ENCODE measurements around the gene MASP2.
"Not testable (repeated sequence)": the region's sequence is repeated elsewhere in the genome, so short reads cannot be mapped to it uniquely, and the experiment has no call there.

Gene MASP2

DNA sequence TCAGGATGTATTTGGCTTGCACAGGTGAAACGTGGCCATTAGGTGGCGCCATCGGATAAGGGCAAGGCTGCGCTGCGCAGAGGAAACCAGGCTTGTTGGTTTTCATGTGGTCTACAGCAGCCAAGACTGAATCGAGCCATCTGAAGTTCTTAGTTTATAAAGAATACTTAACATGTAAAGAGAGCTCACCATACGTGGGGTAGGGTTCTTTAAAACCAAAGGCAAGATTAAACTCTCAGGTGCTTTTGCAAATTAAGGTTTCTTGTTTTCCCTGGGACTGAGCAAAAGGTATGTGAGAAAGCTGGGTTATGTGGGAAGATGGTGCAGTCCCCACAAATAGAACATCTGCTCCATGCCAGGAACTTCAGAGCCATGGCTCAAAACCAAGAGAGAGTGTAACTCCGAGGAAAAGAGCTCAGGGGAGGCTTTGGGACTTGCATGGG lies 9.3 kb downstream of the MASP2 start:
- peak; percentile 70 for DNase-seq (ENCODE audit: low spot score)

DNA sequence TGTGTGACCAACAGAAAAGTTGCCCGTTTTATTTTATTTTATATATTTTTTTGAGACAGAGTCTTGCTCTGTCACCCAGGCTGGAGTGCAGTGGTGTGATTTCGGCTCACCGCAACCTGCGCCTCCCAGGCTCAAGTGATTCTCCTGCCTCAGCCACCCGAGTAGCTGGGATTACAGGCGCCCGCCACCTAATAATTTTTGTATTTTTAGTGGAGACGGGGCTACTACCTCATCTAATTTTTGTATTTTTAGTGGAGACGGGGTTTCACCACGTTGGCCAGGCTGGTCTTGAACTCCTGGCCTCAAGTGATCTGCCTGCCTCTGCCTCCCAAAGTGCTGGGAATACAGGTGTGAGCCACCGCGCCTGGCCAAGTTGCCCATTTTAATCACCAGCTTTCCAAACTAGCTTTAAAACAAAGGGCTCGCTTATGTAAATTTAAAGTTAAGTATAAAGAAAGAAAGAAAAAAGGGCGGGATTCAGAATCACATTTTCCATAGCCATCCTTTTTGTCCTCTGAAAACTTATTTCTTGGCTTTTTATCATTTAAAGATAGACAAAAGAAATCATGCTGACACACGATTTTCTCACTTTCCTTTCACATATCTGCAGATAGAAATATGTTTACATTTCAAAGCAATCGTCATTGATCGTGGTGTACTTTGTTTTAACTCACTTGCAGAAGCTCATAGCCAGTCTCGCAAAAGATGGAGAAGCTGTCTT lies 9.9 kb downstream of the MASP2 start:
- DNase-seq (ENCODE audit: low spot score): not testable (repeated sequence)

DNA sequence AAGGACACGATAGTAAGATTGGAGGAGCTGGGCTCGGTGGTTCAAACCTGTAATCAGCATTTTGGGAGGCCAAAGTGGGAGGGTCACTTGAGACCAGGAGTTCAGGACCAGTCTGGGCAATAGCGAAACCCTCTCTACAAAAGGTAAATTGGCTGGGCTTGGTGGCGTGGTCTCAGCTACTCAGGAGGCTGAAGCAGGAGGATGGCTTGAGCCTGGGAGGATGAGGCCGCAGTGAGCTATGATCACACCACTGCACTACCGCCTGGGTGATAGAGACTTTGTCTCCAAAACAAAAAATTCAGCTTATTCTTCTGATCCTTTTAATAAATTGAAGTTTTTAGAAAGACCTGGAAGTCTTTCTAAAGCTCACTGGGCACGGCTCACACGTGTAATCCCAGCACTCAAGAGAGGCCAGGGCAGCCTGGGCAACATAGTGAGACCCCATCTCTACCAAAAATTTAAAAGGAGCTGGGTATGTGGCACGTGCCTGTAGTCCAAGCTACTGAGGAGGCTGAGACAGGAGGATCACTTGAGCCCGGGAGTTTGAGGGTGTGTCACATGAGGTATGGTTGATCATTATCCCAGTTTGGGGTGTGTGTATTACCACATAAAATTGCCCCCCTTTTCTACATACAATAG lies 15.3 kb downstream of the MASP2 start:
- no peak for DNase-seq (ENCODE audit: low spot score)

DNA sequence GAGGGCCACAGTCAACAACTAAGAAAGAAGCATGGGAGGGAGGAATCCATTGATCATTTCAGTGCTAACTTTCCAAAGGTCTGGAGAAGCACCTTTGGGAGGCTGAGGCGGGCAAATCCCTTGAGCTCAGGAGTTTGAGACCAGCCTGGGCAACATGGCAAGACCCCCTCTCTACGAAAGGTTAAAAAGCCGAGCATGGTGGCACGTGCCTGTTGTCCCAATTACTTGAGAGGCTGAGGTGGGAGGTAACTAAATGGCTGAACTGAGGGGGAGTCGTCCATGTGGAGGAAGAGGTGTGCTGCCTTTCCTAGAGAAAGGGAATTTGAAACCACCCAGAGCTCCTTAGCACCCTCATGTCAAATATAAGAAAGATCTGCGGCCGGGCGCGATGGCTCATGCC lies 16.2 kb downstream of the MASP2 start:
- no peak for DNase-seq (ENCODE audit: low spot score)

DNA sequence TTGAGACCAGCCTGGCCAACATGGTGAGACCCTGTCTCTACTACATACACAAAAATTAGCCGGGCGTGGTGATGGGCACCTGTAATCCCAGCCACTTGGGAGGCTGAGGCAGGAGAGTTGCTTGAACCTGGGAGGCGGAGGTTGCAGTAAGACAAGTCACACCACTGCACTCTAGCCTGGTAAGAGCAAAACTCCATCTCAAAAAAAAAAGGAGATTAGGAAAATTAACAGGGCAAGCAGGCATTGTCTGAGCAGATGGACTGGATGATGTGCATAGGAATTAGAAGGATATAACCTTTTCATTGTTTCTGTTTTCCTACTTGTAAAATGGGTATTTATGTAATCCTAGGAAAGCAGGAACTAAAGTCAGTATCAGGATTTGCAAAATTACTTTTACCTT lies 19.0 kb downstream of the MASP2 start:
- no peak for DNase-seq (ENCODE audit: low spot score)

DNA sequence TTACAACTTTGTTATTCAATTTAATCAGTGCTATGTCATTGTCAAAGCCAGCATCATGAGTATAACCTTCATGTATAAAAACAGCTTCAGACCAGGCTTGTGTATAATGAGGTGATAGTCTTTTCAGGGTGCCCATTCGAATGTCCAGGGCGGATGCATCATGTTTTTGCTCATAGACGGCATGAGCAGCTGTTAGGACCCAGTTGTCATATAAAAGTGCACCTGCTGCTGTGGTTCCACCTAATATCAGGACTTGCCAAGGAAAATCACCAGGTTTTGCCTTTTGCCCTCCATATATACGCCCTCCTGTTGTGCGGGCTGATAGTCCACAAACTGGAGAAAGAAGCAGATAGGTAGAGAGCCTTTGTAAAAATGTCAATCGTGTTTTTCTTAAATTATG lies 19.7 kb downstream of the MASP2 start:
- DNase-seq (ENCODE audit: low spot score): no peak

DNA sequence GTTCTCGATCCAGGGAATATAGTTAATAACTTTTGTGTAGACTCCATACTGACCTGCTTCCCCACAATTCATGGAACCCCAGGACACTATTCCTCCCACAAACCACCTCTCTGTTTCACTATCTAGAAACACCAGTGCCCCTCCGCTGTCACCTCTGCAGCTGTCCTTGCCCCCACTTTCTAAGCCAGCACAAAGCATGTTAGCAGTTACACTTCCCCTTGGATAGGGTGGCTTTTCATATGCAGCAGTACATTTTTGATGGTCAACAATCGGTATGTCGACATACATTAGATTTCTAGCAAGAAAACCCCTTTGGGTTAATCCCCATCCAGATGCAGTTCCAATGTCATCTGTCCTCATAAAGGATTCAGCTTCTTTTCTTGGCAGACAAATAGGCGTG lies 20.1 kb downstream of the MASP2 start:
- no peak for DNase-seq (ENCODE audit: low spot score)

DNA sequence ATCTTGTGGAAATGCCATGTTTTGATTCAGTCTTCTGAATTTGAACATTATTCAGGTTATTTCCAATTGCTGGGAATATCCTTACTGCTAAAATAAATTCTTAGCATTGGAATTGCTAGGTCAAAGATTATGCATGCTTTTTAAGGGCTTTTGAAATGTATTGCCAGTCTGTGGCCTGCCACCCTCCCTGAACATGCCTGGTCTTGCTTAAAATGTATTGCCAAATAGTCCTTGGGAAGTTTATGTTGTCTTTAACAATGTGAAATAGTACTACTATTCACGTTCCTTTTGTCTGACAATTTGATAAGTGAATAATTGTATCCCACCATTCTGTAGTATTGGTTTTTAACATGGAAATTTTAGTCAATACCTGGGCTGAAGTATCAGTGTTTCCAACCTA lies 21.0 kb downstream of the MASP2 start:
- DNase-seq (ENCODE audit: low spot score): no peak

DNA sequence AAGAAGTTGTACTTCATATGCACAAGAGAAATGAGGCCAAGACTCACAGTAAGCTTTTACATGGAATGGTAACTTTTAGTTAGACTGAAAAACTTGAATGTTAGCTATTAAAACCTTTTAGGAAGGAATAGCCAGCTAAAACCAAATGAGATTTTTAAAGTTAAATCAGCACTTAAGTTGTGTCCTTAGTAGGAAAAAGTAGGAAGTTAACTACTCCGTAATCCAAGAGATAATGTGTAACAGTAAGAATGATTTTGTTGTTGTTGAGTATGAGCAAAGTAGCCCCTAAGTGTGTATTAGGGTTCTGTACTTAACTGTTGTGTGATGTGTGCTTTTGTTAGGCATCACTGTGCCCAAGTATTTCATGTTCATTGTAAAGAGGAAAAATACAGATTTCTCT lies 21.4 kb downstream of the MASP2 start:
- DNase-seq (ENCODE audit: low spot score): no peak

DNA sequence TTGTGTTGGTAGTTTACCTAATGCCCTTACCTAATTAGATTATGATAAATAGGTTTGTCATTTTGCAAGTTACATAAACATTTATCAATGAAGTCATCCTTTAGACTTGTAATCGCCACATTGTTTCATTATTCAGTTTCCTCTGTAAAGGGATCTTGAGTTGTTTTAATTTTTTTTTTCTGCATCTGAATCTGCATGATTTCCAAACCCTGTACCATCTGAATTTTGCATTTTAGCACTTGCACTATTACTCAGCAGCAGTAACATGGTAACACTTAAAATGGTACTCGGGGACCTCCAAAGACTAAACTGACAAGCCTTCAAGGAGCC lies 22.2 kb downstream of the MASP2 start:
- DNase-seq (ENCODE audit: low spot score): no peak

DNA sequence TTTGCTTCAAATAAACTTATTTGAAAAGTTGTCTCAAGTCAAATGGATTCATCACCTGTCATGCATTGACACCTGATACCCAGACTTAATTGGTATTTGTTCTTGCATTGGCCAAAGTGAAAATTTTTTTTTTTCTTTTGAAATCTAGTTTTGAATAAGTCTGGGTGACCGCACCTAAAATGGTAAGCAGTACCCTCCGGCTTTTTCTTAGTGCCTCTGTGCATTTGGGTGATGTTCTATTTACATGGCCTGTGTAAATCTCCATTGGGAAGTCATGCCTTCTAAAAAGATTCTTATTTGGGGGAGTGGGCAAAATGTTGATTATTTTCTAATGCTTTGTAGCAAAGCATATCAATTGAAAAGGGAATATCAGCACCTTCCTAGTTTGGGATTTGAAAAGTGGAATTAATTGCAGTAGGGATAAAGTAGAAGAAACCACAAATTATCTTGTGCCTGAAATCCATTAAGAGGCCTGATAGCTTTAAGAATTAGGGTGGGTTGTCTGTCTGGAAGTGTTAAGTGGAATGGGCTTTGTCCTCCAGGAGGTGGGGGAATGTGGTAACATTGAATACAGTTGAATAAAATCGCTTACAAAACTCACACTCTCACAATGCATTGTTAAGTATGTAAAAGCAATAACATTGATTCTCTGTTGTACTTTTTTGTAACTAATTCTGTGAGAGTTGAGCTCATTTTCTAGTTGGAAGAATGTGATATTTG lies 22.7 kb downstream of the MASP2 start:
- DNase-seq (ENCODE audit: low spot score): no peak

DNA sequence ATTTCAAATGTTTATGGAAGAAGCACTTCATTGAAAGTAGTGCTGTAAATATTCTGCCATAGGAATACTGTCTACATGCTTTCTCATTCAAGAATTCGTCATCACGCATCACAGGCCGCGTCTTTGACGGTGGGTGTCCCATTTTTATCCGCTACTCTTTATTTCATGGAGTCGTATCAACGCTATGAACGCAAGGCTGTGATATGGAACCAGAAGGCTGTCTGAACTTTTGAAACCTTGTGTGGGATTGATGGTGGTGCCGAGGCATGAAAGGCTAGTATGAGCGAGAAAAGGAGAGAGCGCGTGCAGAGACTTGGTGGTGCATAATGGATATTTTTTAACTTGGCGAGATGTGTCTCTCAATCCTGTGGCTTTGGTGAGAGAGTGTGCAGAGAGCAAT lies 23.8 kb downstream of the MASP2 start:
- no peak for DNase-seq (ENCODE audit: low spot score)

DNA sequence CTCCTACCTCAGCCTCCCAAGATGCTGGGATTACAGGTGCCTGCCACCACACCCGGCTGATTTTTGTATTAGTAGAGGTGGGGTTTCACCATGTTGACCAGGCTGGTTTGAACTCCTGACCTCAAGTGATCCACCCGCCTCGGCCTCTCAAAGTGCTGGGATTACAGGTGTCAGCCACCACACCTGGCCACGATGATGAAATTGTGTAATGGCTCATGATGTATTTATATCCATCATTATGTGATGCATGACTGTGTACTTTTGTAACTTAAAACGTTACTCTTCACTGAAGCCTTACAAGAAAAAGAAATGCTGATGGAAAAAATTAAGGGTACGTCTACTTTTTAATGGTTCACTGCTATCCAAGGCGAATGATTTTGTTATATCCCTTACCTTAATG lies 27.1 kb downstream of the MASP2 start:
- DNase-seq (ENCODE audit: low spot score): no peak

DNA sequence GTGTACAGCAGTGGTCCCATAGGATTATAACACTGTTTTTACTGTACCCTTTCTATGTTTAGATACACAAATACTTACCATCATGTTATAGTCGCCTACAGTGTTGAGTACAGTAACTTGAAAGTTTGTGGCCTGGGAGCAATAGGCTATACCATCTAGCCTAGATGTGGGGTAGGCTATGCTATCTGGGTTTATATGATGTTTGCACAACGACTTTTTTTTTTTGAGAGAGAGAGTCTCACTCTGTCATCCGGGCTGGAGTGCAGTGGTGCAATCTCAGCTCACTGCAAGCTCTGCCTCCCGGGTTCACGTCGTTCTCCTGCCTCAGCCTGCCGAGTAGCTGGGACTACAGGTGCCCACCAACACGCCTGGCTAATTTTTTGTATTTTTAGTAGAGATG lies 27.7 kb downstream of the MASP2 start:
- not testable (repeated sequence) for DNase-seq (ENCODE audit: low spot score)

DNA sequence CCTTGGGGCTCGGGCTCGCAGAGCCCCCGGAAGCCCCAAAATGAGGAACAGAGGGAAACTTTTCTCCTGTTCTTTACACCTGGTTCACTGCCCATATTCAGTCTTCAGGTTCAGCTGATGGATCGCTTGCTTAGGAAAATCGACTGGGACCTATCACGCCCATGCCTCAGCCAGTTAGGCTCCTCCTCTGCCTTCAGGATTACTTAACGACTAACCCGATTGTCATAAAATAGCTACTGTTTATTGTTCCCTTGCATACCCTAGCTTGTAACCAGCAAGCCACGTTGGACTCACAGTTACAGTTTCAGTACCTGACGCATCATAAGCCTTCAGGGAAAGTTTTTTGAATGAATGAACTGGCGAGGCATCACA lies 33.9 kb downstream of the MASP2 start:
- peak; percentile 27 for DNase-seq (ENCODE audit: low spot score)

DNA sequence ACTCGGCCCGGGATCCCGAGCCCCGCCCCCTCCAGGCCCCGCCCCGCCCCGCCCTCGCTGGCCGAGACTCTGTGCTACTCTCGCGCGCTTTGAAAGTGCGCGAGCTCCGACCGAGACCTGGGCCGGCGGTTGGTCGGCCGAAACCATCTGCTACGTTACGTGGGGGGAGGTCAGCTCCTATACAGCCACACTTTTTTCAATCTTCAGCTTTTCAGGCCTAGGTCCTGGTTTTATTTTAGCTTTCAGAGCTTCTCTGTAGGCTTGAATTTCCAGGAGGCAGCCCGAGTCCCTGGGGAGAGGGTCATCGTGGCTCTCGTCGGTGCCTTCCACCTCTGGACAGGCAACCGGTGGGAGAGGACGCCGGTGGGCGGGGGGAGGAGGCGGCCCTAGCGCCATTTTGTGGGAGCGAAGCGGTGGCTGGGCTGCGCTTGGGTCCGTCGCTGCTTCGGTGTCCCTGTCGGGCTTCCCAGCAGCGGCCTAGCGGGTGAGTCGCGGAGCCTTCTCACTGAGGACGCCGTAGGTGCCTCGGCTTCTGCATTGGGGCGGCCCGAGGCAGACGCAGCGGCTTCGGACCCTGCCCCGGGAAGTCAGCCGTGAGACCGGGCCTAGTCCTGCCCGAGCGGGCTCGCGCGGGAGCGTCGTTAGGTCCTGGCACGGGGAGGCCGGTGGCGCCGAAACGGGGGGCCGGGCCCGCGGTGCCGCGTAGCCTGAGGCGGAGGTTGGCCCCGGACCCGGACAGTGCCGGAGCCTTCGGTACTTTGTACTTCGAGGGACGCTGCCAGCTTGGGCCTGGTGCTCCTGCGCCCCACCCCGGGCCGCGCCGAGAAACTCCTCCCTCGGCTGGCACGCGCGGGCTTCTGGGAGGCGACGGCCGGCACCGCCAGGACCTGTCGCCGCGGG lies 34.5 kb downstream of the MASP2 start, which contains the start of gene TARDBP:
Gene TARDBP (plus strand): TSS at position 395 of the 900 bp plus-strand sequence. CDS start 1,074 bp downstream, outside the sequence.
- DNase-seq (ENCODE audit: low spot score): peak; percentile 87

DNA sequence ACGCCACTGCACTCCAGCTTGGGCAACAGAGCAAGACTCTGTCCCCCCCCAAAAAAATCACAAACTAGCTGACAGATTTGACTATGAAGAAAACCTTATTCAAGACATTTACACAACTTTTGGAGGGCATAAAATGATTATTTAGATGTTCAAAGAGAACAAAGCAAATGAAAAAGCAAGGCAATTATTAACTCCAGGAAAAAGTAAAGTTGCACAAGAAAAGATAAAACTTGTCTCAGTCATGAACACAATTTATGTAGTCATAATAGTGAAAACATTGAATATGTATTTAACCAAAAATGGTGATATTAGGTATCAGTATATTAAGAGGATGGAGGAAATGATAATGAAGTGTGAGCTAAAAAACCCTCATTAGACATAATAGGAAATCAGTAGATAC lies 46.5 kb downstream of the MASP2 start:
- no peak for DNase-seq (ENCODE audit: low spot score)

DNA sequence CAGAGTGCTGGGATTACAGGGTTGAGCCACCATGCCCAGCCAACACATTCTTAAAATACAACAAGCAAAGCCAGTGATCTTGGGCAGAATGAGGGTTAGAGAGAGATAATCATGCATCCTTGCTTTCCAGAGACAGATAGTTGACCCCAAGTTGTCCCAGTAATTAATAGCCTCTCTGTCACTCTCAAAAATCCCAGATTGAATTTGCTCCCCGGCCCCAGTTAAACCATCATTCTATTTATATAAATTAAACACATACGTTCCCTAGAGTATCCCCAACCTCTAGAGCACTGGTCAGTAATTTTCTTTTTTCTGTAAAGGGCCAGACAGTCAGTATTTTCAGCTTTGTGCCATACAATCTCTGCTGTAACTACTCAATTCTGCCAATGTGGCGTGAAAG lies 50.9 kb downstream of the MASP2 start:
- no peak for DNase-seq (ENCODE audit: low spot score)

DNA sequence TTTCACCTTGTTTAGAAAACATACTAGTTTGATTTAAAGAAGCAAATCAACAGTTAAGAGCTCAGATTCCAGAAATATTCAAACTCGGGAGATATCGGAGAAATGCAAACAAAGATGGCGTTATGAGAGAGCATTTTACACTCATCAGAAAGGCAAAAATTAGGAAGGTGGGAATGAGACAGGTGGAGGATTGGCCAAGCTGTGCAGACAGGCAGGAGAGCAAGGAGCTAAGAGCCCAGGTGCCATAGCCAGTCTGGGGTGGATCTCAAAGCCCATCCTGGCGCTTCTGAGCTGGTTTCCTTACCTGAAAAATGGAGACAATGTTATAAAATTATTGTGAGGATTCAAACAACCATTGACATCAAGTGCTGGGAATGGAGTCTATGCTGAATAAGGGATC lies 54.2 kb downstream of the MASP2 start:
- no peak for DNase-seq (ENCODE audit: low spot score)

DNA sequence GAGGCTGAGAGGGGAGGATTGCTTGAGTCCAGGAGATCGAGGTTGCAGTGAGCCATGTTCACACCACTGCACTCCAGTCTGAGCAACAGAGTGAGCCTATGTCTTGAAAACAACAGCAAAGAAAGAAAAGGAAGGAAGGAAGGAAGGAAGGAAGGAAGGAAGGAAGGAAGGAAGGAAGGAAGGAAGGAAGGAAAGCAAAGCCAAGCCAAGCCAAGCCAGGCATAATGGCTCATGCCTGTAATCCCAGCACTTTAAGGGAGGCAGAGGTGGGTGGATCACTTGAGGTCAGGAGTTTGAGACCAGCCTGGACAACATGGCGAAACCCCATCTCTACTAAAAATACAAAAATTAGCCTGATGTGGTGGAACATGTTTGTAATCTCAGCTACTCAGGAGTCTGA lies 55.0 kb downstream of the MASP2 start:
- not testable (repeated sequence) for DNase-seq (ENCODE audit: low spot score)

DNA sequence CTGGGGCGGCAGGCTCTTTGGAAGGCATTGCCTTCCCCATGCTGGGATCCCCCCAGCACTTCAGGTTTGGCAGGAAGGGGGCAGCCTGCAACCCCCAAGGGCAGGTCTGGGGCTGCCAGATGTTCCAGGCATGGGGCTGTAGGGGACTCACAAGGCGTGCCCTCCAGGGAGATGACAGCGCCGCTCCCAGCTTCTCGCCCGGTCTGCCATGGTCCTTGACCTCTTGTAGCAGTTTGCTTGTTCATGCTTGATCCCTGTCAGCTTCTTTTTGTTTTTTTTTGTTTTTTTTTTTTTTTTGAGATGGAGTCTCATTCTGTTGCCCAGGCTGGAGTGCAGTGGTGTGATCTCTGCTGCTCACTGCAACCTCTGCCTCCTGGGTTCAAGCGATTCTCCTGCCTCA lies 56.2 kb downstream of the MASP2 start:
- no peak for DNase-seq (ENCODE audit: low spot score)

DNA sequence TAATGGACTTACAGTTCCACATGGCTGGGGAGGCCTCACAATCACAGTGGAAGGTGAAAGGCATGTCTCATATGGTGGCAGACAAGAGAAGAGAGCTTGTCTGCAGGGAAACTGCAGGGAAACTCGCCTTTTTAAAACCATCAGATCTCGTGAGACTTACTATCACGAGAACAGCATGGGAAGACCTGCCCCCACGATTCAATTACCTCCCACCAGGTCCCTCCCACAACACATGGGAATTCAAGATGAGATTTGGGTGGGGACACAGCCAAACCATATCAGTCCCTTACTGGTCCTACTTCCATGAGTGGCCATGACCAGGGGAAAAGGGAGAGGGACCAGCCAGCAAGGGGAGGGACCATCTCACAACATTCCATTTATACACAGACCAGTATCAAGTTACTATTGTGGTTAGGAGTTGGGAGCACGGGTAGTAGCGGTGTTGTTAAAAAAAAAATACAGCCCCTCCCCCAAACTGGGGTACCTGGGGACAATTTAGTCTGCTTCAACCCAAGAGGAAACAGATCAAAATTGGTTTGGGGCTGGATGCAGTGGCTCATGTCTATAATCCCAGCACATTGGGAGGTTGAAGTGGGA lies 57.0 kb downstream of the MASP2 start:
- DNase-seq (ENCODE audit: low spot score): not testable (repeated sequence)
